Right lung (tissue), 10 donors: ENCODE results near the gene PLSCR2. TPM values are rescaled to one million over a fixed set of nuclear protein-coding genes. Genes with fewer than 3 reads are reported as not detected.
"Not testable (repeated sequence)": the region's sequence is repeated elsewhere in the genome, so short reads cannot be mapped to it uniquely, and the experiment has no call there.

Source experiments
- DNase-seq, 2 donors: peaks; one replicate each; pipeline ENCODE4 v3.0.0-alpha.2; 2013
- long read RNA-seq, 8 donors: transcript quantifications; one replicate each; lab custom pipeline, GENCODE V29; 2026
- polyA plus RNA-seq, 5 donors: library from polyadenylated mRNA; unstranded; fragments of 120-200 nt; gene quantifications; one replicate each; pipeline versions ENCODE4 v1.2.1 to v1.2.3, GENCODE V29; 2013; ENCODE audit warnings: inconsistent platforms in 1 of 5, low replicate concordance in 1 of 5; ENCODE audit not compliant: insufficient read length in 5 of 5, insufficient read depth in 1 of 5

The PLSCR2 gene, protein sequence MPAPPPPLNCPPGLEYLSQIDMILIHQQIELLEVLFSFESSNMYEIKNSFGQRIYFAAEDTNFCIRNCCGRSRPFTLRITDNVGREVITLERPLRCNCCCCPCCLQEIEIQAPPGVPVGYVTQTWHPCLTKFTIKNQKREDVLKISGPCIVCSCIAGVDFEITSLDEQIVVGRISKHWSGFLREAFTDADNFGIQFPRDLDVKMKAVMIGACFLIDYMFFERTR
- polyA plus RNA-seq = under 1 TPM; 0.77 to 0.95 (median 0.82) TPM
- long read RNA-seq, donor 1 = 0 reads
- long read RNA-seq, donor 2 = 0 reads
- long read RNA-seq, donor 3 = 0 reads
- long read RNA-seq, donor 4 = 0 reads
- long read RNA-seq, donor 5 = 0 reads
- long read RNA-seq, donor 6 = 0 reads
- long read RNA-seq, donor 7 = 0 reads
- long read RNA-seq, donor 8 = 0 reads

DNA sequence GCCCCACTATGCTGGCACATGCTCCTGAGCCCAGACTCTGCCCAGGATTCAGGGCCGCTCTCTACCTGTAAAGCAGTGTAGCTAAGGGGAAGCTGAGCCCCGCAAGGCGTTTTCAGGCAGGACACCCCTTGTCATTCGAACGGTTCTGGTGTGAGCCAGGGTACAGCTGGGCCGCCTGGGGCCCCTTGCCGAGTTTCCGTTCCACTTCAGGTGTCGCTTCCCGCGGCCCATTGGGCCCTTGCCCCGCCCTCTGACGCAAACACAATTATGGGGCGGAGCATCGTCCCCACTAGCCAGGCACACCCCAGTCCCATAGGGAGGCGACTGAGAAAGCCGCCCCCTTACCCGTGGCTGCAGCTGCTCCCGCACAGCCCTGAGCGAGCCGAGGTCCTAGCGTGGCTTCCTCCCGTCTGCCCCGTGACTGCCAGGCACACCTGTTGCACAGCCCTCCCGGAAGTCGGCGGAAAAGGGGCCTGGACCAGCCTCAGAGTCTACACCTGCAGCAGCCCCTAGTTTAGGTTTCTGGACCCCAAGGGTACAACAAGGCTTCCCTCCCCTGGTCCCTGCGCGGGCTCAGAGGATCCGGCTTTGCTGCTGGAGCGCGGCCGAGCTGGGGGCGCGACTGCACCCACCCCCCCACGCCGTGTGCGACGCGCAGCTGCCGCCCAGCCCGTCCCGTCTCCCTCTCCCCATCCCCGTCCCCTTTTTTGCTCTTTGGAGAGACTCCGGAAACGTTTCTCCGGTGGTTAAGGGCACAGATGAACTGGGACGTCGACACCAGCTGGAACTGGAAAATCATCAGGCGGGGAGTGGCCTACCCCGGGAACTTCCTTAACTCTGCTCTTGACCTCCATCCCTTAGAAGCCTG is at the start of gene PLSCR2:
PLSCR2 (minus strand) TSS at position 412 of the 868 bp plus-strand sequence. CDS start 9,657 bp downstream, outside the sequence.
- peak; percentile 61 to 63 for DNase-seq

DNA sequence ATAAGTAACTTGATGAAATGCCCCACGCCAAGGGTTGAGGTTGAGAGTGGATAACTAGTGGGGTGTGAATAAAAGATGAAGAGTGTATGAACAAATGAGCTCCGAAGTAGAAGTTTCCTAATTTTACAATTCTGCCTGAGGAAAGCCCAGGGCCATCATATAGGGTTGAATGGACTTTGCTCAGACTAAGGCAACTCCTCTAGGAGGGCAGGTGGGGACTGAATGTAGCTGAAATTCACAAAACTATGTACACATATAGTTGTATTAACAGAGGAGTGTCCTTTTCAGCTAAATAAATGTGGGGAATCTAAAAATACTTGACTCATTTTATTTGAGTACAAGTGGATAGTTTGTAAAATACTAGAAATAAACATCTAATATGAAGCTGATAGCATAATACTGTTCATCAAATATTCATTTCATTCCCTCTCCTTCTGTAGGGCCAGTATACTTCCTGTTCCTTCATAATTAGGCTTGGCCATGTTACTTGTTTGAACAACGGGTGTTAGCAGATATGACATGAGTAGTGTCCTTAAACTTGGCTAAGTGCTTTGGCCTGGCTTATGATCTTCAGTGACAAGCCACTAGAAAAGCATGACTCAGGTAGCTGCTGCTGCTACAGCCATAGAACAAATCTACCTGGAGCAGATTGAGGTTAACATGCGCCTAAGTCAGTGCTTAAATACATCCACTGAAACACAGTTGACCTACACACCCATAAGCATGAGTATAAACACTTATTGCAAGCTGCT is 48.5 kb upstream of the PLSCR2 start:
- DNase-seq = no peak

DNA sequence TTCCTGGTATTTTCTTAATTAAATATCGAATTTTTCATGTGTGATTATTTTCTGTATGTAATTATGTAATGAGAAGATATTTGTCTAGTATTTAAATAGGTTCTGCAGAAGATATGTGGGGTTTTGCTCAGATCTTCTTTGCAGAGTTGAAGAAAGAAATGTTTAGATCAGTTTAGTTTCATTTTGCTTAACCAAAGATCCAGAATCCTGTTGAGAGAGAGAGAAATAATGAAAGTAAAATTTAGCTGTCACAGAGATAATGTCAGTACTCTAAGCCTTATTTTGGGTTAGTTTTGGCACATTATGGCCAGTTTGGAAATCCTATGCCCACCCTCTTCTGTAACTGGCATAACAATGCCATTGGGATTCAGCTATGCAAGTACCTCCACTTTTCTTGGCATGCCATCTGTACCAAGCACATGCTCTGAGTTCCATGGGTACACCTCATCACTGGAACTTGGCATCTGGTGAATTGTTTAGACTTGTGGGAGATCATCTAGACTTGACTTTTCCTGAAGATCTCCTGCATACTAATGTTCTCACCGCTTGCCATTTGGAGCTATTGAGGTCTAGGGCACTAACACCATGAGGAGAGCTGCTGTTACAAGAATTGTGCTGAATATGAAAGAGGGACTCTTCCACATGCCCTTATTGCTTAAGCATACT is 44.2 kb upstream of the PLSCR2 start:
- DNase-seq = no peak

DNA sequence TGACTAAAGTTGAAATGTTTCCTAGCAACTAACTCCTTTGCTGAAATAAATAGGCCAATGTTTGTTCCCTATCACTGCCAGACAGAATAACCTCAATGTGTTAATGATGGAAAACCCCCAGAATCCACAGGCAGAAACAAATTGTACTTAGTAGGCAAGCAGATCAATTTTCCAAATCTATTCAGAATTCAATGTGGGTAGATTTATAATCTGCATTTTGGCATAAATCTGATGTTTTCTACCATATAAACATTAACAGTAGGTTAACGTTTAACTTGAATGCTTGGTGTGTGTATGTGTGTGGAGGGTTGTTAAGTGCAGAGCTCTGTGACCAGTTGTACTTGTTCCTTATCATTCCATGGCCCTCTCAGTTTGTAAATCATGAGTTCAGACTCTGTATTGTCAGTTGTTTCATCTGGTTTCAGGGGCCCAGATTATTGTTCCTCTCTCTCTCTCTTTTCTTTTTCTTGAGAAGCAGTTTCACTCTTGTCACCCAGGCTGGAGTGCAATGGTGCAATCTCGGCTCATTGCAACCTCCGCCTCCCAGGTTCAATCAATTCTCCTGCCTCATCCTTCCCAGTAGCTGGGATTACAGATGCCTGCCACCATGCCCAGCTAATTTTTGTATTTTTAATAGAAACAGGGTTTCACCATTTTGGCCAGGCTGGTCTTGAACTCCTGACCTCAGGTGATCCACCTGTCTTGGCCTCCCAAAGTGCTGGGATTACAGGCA is 42.2 kb upstream of the PLSCR2 start:
- DNase-seq = peak; percentile 23 to 35

DNA sequence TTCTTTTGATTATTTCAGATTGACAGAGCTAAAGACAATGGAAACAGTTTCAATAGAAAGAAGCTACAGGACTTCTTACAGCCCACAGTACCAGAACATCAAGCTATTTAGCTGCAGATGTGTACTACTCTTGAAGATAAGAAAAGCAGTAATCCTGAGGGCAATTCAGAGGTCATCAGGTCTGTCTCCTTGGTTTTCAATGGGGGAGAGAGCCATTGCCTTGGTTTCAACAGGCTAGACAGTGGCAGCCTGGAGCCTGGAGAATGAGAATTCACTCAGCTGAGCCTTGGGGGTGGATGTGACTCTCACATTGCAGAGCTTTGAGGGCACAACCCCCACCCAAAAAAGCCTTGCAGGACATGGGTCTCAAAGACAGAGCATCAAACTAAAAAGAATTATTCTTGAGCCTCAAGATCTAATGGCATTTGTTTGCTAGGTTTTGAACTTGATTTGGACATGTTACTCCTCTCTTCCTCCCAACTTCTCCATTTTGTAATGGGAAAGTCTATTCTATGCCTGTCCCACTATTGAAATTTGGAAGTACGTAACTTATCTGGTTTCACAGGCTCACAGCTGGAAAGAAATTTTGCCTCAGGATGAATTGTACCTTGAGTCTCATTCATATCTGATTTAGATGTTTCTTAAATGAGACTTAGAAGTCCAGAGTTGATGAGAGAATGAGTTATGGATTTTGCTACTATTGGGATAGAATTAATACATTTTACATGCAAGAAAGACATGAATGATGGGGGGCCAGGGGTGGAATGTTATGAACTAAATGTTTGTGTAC is 38.2 kb upstream of the PLSCR2 start:
- no peak for DNase-seq

DNA sequence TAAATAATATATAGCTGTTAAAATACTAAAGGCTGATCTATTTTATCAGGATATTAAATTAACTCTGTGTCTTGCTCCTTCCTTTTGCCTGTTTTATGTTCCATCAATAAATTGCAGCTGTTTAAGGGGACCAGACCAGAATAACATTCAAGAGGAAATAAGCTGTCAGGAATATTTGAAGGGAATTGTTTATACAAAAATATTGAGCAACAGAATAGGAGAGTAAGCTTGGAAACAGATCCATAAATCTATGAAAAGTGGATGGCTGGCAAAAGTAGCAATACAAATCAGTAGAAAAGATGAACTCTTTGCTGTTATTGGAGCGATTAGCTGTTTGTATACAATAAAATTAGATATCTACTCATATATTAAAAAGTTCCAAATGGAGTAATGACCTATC is 36.2 kb upstream of the PLSCR2 start:
- DNase-seq = peak; percentile 31 to 40

DNA sequence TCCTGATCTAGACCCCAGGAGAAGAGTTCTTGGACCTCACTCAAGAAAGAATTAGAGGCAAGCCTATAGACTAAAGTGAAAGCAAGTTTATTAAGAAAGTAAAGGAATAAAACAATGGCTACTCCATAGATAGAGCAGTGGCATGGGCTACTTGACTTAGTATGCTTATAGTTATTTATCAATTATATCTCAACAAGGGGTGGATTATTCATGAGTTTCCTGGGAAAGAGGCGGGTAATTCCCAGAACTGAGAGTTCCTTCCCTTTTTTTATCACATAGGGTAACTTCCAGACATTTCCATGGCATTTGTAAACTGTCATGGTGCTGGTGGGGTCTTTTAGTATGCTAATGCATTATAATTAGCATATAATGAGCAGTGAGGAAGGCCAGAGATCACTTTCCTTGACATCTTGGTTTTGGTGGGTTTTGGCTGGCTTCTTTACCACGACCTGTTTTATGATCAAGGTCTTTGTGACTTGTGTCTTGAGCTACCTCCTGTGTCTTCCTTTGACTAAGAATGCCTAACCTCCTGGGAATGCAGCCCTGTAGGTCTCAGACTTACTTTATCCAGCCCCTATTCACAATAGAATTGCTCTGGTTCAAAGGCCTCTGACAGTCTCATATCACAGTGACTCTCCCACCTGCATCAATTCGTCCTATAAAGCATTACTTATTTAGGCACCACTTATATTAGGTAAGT is 35.3 kb upstream of the PLSCR2 start:
- DNase-seq = no peak

DNA sequence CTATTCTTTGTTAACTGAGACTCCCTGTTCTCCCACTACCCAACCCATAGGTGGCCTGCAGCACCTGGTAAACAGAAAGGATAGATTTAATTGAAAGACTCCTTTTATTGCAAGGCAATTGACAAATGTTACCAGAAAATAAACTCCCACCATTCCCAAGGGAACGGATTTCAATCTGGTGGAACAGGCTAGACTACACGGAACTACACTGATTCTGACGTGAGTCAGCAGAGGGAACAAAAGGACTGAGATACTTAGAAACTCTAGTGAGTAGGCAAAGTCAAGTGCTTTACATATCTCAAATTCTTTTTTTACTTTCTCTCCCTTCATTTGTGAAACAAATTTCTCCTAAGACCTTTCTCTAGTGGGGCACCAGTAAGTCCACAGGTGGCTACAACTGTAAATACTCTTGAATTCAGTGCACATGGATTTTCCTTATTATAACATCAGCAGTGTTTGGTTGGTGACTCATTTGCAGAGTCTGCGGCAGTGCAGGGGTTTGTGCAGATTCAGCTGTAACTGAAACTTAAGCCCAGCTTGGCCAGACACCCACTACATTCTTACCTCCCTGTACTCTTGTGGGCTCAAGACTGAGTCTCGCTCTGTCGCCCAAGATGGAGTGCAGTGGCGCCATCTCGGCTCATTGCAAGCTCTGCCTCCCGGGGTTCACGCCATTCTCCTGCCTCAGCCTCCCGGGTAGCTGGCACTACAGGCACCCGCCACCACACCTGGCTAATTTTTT is 34.3 kb upstream of the PLSCR2 start:
- DNase-seq = no peak

DNA sequence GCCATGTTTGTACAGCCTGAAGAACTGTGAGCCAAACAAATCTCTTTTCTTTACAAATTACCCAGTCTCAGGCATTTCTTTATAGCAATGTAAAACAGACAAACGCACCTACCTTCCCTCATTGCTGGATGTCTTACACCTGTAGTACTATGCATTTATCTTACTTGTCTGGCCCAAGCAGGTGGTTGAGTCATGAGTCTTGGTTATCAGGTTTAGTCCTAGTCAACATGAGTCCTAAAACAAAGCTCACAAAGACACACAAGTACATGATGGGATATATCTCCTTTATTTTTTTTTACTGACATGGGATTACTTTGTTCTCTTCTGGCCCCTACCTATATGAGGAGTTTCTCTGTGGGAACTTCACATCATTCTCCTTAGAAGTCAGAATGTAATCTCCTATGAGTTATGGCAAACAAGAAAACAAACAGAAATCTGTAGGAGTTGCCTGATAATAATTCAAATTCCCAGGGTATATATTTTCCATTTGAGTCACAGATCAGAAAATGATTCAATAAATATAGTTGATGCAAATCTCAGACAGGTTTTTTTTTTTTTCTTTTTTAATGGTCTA is 33.6 kb upstream of the PLSCR2 start:
- DNase-seq = no peak

DNA sequence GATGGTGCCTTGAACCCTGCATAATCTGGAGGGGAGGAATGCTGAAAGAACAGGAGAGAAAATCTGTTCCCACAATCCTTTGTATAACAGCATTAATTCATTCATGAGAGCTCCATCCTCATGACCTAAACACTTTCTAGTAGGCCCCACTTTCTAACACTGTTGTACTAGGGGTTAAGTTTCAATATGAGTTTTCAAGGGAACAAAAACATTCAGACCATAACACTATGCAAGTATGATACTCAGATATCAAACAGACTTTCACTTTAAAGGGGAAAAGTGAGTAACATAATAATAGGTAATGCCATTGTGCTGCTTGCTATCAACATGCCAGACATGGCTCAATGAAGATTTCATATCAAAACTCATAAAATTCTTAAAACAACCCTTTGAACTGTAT is 32.4 kb upstream of the PLSCR2 start:
- no peak for DNase-seq

DNA sequence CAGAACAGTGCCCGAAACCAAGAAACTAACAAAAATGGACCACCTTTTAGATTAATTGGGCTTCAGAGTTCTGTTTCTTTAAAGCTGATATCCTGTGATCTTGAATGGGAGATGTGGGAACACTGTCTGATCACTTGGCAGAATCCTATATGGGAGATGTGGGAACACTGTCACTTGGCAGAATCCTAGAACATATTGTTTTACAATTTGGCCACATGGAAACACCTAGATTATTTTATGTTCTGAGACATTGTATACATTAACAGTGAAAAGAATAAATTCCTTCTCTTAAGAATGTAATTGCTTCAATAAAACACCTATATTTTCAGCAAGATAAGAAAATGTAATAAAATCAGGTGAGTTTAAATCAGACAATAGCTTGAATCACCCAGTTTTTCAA is 30.3 kb upstream of the PLSCR2 start:
- no peak for DNase-seq

DNA sequence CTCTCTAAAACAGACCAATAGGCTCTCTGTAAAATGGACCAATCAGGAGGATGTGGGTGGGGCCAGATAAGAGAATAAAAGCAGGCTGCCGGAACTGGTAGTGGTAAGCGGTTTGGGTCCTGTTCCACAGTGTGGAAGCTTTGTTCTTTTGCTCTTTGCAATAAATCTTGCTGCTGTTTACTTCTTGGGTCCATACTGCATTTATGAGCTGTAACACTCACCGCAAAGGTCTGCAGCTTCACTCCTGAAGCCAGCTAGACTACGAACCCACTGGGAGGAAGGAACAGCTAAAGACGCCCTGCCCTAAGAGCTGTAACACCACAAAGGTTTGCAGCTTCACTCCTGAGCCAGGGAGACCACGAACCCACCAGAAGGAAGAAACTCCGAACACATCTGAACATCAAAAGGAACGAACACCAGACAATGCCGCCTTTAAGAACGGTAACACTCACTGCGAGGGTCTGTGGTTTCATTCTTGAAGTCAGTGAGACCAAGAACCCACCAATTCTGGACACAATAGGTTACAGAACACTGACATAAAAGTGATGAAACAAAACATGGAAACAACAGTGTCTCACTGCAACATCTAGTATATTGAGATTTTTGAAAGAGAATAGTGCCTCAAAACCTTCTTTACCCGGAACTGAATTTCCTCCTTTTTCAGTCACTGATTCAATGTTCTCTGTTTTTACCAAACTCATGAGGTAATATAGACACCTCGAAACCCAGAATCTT is 28.8 kb upstream of the PLSCR2 start:
- DNase-seq = no peak

DNA sequence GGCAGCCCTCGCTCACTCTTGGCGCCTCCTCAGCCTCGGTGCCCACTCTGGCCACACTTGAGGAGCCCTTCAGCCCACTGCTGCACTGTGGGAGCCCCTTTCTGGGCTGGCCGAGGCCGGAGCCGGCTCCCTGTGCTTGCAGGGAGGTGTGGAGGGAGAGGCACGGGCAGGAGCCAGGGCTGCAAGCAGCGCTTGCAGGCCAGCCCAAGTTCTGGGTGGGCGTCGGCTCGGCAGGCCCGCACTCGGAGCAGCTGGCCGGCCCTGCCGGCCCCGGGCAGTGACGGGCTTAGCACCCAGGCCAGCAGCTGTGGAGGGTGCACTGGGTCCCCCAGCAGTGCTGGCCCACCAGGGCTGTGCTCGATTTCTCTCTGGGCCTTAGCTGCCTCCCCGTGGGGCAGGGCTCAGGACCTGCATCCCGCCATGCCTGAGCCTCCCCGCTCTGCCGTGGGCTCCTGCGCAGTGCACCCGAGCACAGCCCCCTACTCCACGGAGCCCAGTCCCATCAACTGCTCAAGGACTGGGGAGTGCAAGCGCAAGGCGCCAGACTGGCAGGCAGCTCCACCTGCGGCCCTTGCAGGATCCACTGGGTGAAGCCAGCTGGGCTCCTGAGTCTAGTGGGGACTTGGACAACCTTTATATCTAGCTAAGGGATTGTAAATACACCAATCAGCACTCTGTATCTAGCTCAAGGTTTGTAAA is 27.9 kb upstream of the PLSCR2 start:
- DNase-seq = not testable (repeated sequence)

DNA sequence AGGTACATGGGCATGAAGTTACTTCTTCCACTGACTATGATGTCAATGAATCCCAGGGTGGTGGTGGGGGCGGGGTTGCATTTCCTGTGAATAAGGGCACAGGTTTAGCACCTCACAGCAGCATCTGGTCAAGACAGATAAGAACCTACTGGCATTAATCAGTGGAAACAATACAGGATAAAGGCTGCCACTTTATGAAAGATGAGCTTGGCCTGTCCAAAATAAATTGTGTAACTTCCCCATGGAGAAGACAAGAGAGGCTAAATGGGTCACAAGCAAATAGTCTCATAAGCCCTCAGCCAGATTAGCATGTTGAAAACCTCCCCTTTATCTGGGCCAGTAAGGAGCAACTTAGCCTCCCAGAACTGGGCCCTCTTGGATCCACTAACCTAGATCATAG is 27.4 kb upstream of the PLSCR2 start:
- DNase-seq = no peak

DNA sequence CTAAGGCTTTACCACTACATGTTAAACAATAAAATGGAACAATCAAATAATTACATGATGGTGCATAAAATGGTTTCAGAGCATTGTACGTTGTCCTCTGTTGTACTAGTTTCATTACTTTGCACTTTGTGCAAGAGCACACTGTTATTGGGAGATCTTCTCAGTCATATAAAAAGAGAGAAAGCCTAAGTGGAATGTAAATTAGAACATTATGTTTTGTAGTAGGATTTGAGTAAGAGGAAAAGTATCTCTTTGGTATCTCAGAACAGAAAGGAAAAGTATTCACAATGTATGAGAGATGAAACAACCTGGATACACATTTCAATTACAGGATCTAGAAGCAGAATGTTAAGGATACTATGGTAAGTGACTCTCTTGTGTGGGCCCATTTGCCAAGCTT is 26.9 kb upstream of the PLSCR2 start:
- no peak for DNase-seq

DNA sequence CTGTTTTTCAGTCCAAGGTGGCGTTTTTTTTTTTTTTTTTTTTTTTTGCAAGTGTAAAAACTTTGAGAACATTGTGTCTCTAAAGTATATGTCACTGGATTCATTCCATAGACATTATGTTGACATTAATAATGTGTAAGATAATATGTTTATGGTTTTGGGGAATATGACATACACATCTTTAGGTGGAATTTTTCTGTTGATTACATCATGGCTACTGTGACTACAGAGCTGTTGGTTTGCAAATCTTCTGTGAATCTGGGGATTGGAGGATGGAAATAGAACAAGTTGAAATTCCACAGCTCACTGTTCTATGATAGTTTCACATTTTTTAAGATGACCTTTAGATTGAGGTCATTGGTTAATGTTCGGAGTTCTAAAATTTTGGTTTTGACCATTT is 24.4 kb upstream of the PLSCR2 start:
- DNase-seq = no peak

DNA sequence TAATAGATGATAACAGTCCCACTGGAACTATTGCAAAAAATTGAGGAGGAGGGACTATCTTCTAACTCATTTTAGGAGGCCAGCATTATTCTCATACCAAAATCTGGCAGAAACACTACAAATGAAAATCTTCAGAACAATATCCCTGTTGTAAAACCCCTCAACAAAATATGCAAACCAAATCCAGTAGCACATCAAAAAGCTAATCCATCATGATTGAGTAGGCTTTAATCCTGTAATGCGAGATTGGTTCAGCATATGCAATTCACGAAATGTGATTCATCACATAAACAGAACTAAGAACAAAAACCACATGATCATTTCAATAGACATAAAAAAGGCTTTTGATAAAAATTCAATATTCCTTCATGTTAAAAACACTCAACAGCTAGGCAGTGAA is 23.9 kb upstream of the PLSCR2 start:
- DNase-seq = no peak
